SK-N-SH (cell line): ENCODE results near the gene TCTN1.

Source experiments
- CTCF ChIP-seq: fragments of 200-600 bp; sonication (generic); IDR thresholded peaks from 2 replicates; pipeline ENCODE4 v1.6.1; 2017; ENCODE audit warnings: antibody characterized with exemption, mild to moderate bottlenecking, moderate library complexity
- TF ChIP-seq, protein P1 (sequence below): IDR thresholded peaks from 2 replicates; pipeline ENCODE4 v1.4.0; 2012; ENCODE audit warnings: low read depth

DNA sequence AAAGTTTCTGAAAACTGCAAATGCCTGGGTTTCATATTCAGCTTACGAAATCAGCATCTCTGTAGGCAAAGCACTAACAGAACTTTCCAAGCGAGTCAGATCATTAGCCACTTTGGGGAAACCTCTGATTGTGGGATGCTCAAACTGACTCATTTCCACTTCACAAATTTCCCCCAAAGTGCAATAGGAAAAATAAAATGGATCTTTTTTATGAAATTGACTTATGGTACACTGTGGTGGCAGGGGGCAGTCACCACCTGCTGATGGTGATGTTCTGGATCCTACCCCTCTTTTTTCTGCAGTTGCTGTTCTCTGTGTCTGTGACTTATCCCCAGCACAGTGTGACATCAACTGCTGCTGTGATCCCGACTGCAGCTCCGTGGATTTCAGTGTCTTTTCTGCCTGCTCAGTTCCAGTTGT lies 5.6 kb downstream of the TCTN1 start:
- TF ChIP-seq CTCF: no peak
- TF ChIP-seq, protein P1, sequence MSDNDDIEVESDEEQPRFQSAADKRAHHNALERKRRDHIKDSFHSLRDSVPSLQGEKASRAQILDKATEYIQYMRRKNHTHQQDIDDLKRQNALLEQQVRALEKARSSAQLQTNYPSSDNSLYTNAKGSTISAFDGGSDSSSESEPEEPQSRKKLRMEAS: no peak
